ENCODE results near the gene PPP1R3E. TPM values are rescaled to one million over a fixed set of nuclear protein-coding genes. Genes with fewer than 3 reads are reported as not detected.

PPP1R3E gene
- total and polyA plus RNA-seq, 2 of the 13 experiments (the other 11 are each of a cell fraction or from before 2014, with no cell fraction given) = 16.5 to 26.5 TPM

DNA sequence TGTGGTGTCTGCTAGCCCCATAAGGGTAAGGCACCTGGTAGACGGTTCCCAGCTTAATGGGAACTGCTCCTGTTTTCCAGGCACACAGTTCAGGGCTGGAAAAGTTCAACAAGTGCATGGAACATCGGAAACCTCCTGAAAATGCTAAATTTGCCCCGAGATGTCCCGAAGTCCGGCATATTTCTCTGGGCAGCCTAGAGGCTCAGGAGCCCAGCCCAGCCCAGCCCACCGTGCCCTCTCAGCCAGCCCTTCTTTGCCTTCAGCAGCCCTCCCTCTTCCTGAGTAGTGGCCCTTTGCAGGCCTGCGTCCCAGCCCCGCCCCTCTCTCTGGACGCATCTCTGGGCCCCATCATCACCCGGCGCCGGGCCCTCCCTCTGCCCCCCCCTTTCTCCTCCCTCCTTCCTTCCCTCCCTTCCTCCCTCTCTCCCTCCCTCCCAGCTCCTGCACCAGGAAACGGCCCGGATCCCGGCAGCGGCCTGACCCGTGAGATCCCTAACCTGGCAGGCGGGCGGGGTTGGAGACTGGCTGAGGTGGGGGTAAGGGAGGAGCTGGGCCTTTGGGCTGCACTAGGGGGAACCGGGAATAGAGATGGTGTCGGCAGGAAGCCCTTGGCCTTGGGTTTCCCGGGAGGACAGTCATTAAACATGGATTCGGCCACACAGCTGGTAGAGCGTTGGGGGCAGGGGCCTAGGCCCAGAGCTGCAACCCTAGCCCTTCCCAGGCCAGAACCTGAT is 3.9 kb upstream of the PPP1R3E start, which contains the start of gene BCL2L2 (continued):
- no peak for TF ChIP-seq ZNF18 (CRISPR knock-in tag; IDR thresholded peaks at IDR 0.05; ENCODE audit: insufficient replicate concordance)
- TF ChIP-seq HIVEP1 (CRISPR knock-in tag; IDR thresholded peaks at IDR 0.05) = peak; percentile 97
- peak; percentile 97 for TF ChIP-seq ZBTB34 (CRISPR knock-in tag; IDR thresholded peaks at IDR 0.05)
- TF ChIP-seq ZNF878 (CRISPR knock-in tag; IDR thresholded peaks at IDR 0.05) = no peak
- TF ChIP-seq ZNF274 (CRISPR knock-in tag; IDR thresholded peaks at IDR 0.05) = peak; percentile 97
- TF ChIP-seq, protein P1, sequence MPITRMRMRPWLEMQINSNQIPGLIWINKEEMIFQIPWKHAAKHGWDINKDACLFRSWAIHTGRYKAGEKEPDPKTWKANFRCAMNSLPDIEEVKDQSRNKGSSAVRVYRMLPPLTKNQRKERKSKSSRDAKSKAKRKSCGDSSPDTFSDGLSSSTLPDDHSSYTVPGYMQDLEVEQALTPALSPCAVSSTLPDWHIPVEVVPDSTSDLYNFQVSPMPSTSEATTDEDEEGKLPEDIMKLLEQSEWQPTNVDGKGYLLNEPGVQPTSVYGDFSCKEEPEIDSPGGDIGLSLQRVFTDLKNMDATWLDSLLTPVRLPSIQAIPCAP (CRISPR knock-in tag; IDR thresholded peaks at IDR 0.05; ENCODE audit: low read depth) = 0 out of 2 replicates have a peak, but pooled peaks have one; percentile 77
- peak; percentile 92; the same call in 1 of the 2 replicates for TF ChIP-seq DR1 (CRISPR knock-in tag; IDR thresholded peaks at IDR 0.05)
- TF ChIP-seq XBP1 (CRISPR knock-in tag; IDR thresholded peaks at IDR 0.05) = no peak
- no peak; the same call in 1 of the 2 replicates for TF ChIP-seq ZMAT3 (CRISPR knock-in tag; conservative IDR thresholded peaks at IDR 0.05)
- TF ChIP-seq ZNF709 (CRISPR knock-in tag; IDR thresholded peaks at IDR 0.05) = peak; percentile 78
- peak; percentile 95 for TF ChIP-seq ZNF33B (CRISPR knock-in tag; IDR thresholded peaks at IDR 0.05)
- TF ChIP-seq NFE2 (CRISPR knock-in tag; IDR thresholded peaks at IDR 0.05) = no peak
- no peak for TF ChIP-seq REXO4 (CRISPR knock-in tag; IDR thresholded peaks at IDR 0.05; ENCODE audit: borderline replicate concordance)
- 0 out of 2 replicates have a peak, but pooled peaks have one; percentile 33 for TF ChIP-seq ZNF24 (IDR thresholded peaks at IDR 0.05)
- TF ChIP-seq, protein P2, sequence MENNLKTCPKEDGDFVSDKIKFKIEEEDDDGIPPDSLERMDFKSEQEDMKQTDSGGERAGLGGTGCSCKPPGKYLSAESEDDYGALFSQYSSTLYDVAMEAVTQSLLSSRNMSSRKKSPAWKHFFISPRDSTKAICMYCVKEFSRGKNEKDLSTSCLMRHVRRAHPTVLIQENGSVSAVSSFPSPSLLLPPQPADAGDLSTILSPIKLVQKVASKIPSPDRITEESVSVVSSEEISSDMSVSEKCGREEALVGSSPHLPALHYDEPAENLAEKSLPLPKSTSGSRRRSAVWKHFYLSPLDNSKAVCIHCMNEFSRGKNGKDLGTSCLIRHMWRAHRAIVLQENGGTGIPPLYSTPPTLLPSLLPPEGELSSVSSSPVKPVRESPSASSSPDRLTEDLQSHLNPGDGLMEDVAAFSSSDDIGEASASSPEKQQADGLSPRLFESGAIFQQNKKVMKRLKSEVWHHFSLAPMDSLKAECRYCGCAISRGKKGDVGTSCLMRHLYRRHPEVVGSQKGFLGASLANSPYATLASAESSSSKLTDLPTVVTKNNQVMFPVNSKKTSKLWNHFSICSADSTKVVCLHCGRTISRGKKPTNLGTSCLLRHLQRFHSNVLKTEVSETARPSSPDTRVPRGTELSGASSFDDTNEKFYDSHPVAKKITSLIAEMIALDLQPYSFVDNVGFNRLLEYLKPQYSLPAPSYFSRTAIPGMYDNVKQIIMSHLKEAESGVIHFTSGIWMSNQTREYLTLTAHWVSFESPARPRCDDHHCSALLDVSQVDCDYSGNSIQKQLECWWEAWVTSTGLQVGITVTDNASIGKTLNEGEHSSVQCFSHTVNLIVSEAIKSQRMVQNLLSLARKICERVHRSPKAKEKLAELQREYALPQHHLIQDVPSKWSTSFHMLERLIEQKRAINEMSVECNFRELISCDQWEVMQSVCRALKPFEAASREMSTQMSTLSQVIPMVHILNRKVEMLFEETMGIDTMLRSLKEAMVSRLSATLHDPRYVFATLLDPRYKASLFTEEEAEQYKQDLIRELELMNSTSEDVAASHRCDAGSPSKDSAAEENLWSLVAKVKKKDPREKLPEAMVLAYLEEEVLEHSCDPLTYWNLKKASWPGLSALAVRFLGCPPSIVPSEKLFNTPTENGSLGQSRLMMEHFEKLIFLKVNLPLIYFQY (CRISPR knock-in tag; IDR thresholded peaks at IDR 0.05; ENCODE audit: borderline replicate concordance) = peak; percentile 94
- TF ChIP-seq BCL3 (CRISPR knock-in tag; IDR thresholded peaks at IDR 0.05) = peak; percentile 99
- TF ChIP-seq AGO1 (IDR thresholded peaks at IDR 0.05; ENCODE audit: low read depth, low read length, poor library complexity, severe bottlenecking) = peak; percentile 94
